Ishikawa (cell line): ENCODE results near the gene TNFRSF17.

Experiments
- CEBPB ChIP-seq: IDR thresholded peaks from 2 replicates; pipeline ENCODE4 v1.6.1; 2012
- CREB1 ChIP-seq: IDR thresholded peaks from 2 replicates; pipeline ENCODE4 v1.6.1; 2012; ENCODE audit warnings: low read depth
- FOXM1 ChIP-seq: IDR thresholded peaks from 2 replicates; pipeline ENCODE4 v1.6.1; 2012; ENCODE audit warnings: low read depth, borderline replicate concordance
- NFIC ChIP-seq: IDR thresholded peaks from 2 replicates; pipeline ENCODE4 v1.6.1; 2012
- RAD21 ChIP-seq: IDR thresholded peaks from 2 replicates; pipeline ENCODE4 v1.6.1; 2012; ENCODE audit warnings: low read depth
- TAF1 ChIP-seq: IDR thresholded peaks from 2 replicates; pipeline ENCODE4 v1.6.1; 2012; ENCODE audit warnings: low read depth, mild to moderate bottlenecking
- TCF12 ChIP-seq: IDR thresholded peaks from 2 replicates; pipeline ENCODE4 v1.6.1; 2012; ENCODE audit warnings: low read depth
- TEAD4 ChIP-seq: IDR thresholded peaks from 2 replicates; pipeline ENCODE4 v1.6.1; 2012
- YY1 ChIP-seq: IDR thresholded peaks from 2 replicates; pipeline ENCODE4 v1.6.1; 2012; ENCODE audit warnings: low read depth
- ZBTB7A ChIP-seq: IDR thresholded peaks from 2 replicates; pipeline ENCODE4 v1.6.1; 2012; ENCODE audit warnings: low read depth
- TF ChIP-seq, protein P1 (sequence below): IDR thresholded peaks from 2 replicates; pipeline ENCODE4 v1.6.1; 2012
- TF ChIP-seq, protein P2 (sequence below): IDR thresholded peaks from 2 replicates; pipeline ENCODE4 v1.6.1; 2012; ENCODE audit warnings: low read depth, mild to moderate bottlenecking
- TF ChIP-seq, protein P3 (sequence below): IDR thresholded peaks from 2 replicates; pipeline ENCODE4 v1.6.1; 2012

TNFRSF17 gene

DNA sequence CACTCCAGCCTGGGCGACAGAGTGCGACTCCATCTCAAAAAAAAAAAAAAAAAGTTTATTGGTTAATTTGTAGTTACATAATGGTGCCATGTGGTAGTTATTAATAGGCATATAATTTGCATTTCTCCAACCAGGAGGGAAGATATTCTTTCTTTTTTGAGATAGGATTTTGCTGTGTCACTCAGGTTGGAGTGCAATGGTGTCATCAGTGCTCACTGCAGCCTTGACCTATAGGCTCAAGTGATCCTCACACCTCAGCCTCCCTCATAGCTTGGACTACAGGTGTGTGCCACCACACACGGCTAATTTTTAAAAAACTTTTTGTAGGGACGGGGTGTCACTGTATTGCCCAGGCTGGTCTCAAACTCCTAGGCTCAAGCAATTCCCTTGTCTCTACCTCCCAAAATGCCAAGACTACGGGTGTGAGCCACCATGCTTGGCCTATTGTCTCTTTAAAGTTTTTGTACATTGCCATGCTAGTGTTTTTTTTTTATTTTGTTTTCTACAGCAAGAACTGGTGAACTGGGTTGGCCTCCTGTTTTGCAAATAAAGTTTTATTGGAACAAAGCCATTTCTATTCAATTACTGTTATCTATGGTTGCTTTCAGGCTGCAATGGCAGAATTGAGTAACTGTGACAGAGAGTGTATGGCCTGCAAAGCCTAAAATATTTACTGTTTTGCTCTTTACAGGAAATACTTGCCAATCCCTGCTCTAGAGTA lies 23.4 kb downstream of the TNFRSF17 start:
- TF ChIP-seq CEBPB (no peak), RAD21 (no peak), YY1 (no peak), NFIC (no peak), TEAD4 (no peak), CREB1 (no peak), TCF12 (no peak)
- TF ChIP-seq, protein P1, sequence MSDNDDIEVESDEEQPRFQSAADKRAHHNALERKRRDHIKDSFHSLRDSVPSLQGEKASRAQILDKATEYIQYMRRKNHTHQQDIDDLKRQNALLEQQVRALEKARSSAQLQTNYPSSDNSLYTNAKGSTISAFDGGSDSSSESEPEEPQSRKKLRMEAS = no peak
- TF ChIP-seq, protein P2, sequence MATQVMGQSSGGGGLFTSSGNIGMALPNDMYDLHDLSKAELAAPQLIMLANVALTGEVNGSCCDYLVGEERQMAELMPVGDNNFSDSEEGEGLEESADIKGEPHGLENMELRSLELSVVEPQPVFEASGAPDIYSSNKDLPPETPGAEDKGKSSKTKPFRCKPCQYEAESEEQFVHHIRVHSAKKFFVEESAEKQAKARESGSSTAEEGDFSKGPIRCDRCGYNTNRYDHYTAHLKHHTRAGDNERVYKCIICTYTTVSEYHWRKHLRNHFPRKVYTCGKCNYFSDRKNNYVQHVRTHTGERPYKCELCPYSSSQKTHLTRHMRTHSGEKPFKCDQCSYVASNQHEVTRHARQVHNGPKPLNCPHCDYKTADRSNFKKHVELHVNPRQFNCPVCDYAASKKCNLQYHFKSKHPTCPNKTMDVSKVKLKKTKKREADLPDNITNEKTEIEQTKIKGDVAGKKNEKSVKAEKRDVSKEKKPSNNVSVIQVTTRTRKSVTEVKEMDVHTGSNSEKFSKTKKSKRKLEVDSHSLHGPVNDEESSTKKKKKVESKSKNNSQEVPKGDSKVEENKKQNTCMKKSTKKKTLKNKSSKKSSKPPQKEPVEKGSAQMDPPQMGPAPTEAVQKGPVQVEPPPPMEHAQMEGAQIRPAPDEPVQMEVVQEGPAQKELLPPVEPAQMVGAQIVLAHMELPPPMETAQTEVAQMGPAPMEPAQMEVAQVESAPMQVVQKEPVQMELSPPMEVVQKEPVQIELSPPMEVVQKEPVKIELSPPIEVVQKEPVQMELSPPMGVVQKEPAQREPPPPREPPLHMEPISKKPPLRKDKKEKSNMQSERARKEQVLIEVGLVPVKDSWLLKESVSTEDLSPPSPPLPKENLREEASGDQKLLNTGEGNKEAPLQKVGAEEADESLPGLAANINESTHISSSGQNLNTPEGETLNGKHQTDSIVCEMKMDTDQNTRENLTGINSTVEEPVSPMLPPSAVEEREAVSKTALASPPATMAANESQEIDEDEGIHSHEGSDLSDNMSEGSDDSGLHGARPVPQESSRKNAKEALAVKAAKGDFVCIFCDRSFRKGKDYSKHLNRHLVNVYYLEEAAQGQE = no peak

DNA sequence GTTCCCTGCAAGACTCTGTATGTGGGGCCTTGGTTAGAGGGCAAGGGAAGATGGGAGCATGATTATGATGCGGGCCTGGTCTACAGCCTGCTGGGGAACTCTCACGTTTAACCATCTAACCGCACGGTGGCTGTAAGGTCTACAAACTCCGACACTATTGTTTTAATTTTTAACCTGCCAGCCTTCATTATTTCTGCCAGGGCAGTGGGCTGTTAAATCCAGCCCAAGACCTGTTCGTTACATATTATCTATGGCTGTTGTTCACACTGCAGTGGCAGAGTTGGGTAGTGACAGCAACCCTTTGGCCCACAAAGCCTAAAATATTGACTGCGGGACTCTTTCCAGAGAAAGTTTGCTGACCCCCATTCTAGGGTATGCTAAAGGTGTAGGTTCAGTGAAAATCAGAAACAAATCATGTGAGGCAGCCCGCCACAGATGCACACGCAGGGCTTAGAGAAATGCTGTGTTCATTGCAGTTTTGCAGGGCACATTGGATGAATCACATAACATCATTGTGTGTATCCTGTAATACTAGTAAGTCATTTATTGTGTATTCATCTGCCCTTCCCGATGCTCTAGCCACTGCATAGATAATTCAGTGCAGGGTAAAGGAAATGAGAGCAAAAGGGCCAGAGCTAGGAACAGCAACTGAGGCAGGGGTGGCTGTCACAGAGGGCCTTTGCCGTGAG lies 25.8 kb downstream of the TNFRSF17 start:
- TF ChIP-seq CEBPB (no peak), ZBTB7A (no peak), FOXM1 (no peak), TCF12 (no peak), CREB1 (no peak), NFIC (no peak)
- TF ChIP-seq, protein P2 = no peak
- TF ChIP-seq, protein P3, sequence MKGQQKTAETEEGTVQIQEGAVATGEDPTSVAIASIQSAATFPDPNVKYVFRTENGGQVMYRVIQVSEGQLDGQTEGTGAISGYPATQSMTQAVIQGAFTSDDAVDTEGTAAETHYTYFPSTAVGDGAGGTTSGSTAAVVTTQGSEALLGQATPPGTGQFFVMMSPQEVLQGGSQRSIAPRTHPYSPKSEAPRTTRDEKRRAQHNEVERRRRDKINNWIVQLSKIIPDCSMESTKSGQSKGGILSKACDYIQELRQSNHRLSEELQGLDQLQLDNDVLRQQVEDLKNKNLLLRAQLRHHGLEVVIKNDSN = no peak

DNA sequence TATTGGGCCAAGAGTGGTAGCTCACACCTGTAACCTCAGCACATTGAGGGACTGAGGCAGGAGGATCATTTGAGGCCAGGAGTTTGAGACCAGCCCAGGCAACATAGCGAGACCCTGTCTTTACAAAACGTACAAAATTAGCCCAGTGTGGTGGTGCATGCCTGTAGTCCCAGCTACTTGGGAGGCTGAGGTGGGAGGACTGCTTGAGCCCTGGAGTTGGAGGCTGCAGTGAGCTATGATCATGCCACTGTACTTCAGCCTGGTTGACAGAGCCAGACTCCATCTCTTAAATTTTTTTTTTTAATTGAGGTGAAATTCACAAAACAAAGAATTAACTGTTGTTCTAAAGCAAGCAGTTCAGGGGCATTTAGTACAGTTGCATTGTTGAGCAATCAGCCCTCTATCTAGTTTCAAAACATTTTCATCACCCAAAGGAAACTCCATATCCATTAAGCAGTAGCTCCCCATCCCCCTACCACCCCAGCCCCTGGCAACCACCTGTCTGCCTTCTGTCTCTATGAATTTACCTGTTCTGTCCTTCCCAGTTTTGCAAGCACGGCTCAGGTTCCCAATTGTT lies 27.1 kb downstream of the TNFRSF17 start:
- no peak for TF ChIP-seq FOXM1
- TF ChIP-seq RAD21 = no peak
- no peak for TF ChIP-seq TAF1
- no peak for TF ChIP-seq TCF12
- TF ChIP-seq, protein P2 = no peak
- TF ChIP-seq NFIC = no peak
- TF ChIP-seq YY1 = no peak
- TF ChIP-seq, protein P1 = no peak
- TF ChIP-seq TEAD4 = no peak

DNA sequence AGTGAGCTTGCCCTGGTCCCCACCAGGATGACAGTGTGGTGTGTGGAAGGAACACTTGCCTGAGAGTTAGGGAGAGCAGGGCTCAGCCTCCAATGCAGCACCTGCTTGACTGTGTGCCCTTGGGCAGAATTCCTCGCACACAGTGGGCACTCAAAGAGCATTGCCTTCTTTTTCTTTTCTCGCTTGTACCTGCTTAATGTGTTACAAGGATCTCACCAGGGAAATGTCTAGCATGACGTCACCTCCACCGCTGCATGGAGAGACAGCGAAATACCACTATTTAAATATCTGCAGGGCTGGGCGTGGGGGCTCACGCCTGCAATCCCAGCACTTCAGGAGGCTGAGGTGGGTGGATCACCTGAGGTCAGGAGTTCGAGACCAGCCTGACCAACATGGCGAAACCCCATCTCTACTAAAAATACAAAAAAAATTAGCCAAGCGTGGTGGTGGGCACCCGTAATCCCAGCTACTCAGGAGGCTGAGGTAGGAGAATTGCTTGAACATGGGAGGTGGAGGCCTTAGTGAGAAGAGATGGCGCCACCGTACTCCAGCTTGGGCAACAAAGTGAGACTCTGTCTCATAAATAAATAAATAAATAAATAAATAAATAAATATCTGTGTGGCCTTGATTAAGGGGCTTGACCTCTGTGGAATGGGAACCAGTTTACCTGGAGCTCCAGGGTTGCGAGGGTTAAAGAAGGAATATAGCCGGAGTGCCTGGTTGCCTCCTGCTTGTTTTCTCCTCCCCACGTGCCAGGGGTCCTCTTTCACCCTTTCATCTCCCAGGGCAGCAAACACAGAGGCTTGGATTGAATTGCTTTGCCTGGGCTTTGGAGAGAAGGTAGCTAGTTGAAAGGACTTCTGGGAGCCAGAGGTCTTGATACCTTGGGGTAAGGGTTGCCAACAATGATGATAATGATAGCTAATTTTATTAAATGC lies 27.8 kb downstream of the TNFRSF17 start:
- TF ChIP-seq FOXM1 (no peak), YY1 (no peak), TEAD4 (no peak)
- TF ChIP-seq, protein P2 = no peak
